Dermis microvascular lymphatic vessel endothelial cell (primary cell): ENCODE results near the gene NOS1AP. TPM values are rescaled to one million over a fixed set of nuclear protein-coding genes. Genes with fewer than 3 reads are reported as not detected.

Source experiments
- DNase-seq, 2 donors: peaks; one replicate each; pipeline versions ENCODE4 v3.0.0 to v3.0.0-alpha.2; 2010; ENCODE audit warnings: low read depth in 2 of 2
- total RNA-seq: library from RNA; depleted of rRNA; stranded (reverse); fragments of >200 nt; gene quantifications from 2 replicates; pipeline ENCODE4 v1.2.1, GENCODE V29; 2014

NOS1AP gene
- total RNA-seq, 1 donor from 2014 or later = 0.13 TPM

DNA sequence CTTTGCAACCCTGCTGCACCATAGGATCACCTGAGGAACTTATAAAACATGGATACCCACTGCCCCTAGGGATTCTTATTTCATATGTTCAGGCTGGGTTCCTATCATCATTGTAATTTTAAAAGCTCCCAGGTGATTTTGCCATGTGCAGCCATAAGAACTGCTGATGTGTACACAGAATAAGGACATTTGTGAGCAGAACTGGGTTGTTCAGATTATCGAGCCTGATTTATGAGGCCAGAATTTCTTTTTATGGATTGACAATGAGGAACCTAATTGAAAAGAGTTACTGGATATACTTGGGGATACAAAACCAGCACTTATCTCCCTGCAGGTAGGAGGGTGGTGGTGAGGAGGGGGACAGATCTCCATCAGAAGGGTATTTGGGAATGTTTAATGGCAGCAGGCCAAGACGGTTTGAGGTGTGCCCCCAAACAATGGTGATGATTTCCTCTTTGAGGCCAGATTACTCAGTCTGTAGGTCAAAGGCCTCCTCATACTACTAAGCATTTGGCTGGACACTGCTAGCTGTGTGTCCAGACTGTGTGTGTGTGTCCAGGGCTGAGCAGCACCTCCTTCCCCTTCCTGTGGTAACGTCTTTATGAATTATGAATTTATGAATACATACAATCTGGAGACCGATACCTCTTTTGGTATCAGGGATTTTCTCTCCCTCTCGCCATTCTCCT lies 18.9 kb downstream of the NOS1AP start:
- peak in 1 of 2 donors; percentile 80 for DNase-seq

DNA sequence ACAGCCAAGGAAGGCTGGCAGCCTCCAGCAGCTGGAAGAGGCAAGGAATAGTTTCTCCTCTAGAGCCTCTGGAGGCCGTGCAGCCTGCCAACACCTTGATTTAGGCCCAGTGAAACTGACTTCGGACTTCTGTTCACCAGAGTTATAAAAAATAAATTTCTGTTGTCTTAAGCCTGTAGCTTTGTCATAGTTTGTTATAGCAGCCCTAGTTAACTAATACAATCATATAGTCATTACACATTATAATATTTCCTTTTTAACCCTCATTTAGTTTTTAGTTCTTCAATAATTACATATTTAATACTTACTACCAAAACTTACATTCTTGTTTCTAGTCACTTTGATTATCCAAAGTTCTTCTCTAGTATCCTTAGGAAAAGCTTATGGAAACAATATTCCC lies 20.3 kb downstream of the NOS1AP start:
- DNase-seq = no peak

- no peak for DNase-seq
These were observed 20.9 kb downstream of the NOS1AP start for GRCh38 chr1:162090378-162090777.

- DNase-seq = no peak
These were observed 22.4 kb downstream of the NOS1AP start for GRCh38 chr1:162091681-162092524.

DNA sequence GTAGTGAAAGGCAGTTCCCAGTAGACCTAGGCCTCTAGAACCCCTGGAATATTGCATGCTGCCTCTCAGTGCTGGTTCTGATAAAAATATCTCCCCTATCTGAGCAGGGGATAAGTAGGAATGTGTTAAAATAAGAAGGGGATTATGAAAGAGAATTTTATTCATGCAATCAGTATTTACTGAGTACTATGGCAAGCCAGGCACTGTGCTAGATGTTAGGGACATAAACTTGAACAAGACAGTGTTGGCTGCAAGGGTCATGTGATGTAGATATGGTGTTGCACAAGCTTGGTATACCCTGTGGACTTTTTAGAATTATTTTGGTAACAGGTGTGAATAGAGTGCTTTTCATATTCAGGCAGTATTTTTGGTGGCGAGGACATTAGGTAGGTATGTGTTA lies 23.6 kb downstream of the NOS1AP start:
- no peak for DNase-seq

GRCh38 chr1:162094271-162094670 lies 24.8 kb downstream of the NOS1AP start:
- DNase-seq = no peak

- DNase-seq = no peak
These were observed 25.2 kb downstream of the NOS1AP start for GRCh38 chr1:162094723-162095122.

DNA sequence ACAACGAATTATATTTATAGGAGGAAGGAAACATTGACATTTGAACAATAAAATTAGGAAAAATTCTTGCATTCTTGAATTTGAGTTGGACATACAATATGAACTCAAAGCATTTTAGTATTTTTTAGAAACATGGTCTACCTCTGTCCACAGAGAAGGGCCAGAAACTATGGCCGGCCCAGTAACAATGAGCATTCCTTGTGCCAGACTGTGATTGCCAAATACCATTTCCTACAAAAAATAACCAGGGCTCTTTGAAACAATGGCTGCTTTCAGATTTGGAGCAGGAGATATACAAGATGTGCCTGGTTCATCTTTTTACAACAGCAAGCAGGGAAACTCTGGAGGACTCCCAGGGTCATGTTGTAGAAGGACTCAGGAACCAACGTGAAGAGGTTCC lies 38.4 kb downstream of the NOS1AP start:
- DNase-seq = peak in 1 of 2 donors; percentile 60

DNA sequence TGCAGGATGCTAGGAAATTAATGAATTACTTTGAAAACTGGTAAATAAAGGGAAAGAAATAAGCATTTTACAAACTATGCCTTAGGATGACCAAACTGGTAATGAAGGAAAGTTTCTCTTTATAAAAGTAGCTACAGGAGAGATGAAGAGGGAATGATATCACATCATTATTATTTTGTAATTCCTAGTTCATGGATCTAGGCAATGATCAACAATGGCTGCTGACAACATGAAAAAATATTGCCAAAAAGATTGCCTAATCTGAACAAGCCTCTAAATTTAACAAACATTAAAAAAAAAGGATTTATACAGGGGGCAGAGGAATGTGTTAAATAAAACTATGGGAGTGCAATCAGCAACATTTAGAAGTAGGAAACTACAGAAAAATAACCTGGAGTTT lies 38.9 kb downstream of the NOS1AP start:
- DNase-seq = no peak

- no peak for DNase-seq
These were observed 41.4 kb downstream of the NOS1AP start for GRCh38 chr1:162110910-162111309.

DNA sequence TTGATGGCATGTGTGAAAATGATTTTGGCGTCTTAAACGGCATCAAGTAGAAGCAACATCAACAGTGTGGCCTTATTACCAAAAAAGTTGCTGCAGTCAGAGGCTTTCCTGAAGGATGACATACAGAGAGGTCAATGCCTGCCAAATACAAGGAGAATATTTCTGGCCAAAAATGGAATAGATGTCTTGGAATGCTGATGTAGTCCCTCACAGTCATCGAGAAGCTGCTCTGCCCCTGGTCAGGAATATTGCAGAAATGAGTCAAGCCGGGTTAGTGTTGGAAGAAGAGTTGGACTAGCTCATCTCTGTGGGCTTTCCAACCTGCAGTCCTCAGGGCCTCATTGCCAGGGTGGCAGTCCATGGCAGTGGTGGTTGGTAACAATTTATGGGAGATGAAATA lies 42.1 kb downstream of the NOS1AP start:
- no peak for DNase-seq

GRCh38 chr1:162113419-162113818 lies 43.9 kb downstream of the NOS1AP start:
- DNase-seq = no peak

DNA sequence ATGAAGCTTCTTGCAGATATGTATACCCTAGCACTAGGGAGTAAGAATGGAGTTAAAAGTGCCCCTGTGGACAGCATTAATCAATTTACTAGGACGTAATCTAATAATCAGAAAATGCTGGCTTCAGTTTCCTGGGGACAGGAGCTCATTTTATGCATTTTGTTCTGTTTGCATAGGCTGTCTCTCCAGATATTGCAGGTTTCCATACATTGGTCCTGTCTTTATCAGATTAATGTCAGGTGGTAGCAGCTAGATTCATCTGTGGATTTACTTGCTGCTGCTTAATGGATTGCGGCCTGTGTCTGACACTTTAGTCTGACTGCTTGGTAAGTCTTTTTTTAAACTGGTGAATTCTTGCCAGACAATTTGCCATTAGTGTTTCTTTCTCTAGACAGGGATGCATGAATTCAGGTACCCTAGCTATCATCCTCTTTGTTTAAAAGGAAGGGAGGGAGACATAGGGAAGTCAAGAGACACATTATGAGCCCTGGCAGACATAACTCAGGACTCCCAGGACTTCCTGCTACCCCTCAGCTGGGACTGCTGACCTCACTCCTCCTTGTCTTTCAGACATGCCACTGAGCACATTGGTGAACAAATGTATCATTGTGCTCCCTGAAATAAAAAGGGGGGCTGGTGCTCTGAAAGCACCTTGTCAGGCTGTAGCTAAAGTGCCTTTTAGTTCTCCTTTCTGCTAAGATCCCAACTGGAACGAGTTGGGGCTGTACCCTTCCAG lies 47.7 kb downstream of the NOS1AP start:
- no peak for DNase-seq

DNA sequence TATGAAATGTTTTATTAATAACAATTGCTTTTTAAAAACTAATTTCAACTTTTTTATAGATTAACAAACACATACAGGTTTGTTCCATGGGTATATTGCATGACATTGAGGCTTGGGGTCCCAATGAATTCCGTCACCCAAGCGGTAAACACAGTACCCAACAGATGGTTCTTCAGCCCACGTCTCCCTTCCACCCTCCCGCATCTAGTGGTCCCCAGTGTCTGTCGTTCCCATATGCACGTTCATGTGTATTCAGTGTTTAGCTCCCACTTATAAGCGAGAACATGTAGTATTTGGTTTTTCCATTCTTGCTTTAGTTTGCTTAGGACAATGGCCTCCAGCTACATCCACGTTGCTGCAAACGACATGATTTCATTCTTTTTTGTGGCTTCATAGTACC lies 48.6 kb downstream of the NOS1AP start:
- no peak for DNase-seq

DNA sequence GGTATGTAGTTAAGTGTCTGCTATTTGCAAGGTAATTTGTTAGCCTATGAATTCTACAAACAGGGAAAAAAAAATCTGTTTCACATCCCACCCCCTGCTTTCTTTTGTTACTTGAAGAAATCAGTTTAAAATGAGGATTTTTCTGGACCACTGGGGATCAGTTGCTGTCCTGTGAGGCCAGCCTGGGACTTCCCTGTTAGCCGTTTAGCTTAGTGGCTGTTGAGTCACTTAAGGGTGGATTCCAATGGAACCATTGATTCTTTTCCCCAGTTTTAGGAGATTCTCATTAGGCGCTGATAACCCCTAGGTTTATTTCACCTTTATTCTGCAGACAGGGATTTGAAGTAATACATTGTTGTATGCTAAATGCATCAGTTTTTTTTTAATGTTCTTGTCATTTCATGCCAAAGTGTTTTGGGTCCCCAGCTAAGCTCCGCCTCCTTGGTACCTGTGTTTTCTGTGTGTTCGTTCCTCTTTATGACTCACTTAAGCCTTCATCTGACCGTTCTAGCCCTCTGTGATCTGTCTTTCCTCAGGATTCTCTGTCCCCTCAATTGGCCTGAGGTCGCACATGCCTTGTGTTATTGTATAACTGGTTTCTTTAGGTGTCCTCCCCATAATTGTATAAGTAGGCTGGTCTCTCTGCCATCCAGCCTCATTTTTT lies 59.3 kb downstream of the NOS1AP start:
- DNase-seq = no peak

DNA sequence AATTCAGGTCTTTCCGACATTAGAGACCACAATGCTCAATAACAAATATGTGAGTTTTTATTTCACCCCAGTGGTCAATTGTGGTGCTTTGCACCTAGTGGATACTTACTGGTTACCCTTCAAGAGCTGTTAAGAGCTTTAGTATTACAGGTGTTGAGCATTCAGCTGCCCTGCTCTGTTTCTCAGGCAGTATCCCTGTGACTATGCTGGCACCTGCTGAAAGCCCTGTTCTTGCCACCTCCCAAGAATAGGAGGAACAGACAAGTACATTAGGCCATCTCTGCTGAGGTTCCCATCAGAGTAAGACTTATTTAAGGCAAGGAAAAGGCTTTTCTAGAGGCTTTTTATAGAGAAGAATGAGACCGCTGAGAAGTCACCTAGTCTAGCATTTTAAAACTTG lies 60.8 kb downstream of the NOS1AP start:
- no peak for DNase-seq

DNA sequence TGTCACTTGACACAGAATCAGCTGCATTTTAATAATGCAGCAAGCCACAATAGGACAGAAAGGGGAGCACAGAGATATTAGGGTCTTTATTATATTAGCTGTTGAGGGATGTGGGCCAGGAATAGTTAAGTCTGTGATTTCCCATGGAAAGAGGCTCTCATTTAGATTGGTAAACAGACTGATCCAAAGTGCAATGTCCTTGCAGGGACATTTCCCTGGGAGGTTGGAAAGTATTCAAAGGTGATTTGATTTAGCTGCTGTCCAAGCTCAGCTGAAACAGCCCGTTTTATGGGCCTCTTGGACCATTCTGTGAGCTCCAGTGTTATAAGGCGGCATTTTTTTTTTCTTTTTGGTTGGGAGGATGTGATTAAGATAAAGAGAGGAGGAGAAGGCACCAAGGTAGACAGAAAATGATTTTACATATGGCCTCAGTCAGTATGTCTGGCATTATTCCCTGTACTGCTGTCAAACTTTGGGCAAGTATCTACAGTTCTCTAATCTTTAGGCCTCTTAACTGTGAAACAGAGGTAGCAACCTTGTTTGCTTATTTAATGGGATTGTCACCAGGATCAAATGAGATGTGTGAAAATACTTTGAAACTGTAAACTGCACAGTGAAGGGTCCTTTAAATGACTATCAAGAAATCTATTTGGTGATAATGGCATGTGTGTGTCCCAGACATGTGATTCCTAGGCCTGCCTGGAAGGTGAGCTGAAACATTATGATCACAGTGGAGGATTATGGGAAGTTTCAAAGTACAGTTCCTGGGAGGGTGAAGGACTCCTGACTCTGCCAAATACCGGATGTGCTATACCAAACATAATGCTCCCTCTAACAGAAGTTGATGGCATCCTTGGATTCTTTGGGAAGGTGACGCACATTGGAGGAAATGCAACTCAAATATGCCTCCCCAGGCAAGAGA lies 62.2 kb downstream of the NOS1AP start:
- no peak for DNase-seq

- DNase-seq = no peak
These were observed 64.1 kb downstream of the NOS1AP start for GRCh38 chr1:162133566-162133965.

DNA sequence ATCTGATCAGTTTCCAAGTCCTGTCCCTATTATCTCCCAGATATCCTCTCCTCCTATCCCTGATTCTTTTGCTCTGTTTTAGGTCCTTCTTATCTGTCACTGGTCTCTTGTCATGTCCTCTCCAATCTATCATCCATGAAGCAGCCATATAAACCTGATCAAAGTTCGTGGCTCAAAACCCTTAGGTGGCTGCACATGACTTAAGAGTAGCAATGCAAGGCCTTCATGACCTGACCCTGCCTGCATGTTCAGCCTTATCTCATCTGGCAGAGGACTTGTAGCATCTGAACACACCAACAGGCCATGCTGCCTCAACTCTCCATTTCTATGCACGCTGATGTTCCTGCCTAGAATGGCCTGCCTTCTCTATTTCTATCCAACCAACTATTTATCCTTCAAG lies 65.2 kb downstream of the NOS1AP start:
- DNase-seq = no peak

- DNase-seq = no peak
These were observed 65.8 kb downstream of the NOS1AP start for GRCh38 chr1:162135271-162135775.
